GM23338 (cell line): ENCODE data around the gene MAP4K4. TPM values are rescaled to one million over a fixed set of nuclear protein-coding genes. Genes with fewer than 3 reads are reported as not detected.

Experiments
- ATAC-seq: fragments of 200-7000 bp; cut with Tn5 transposase; 3 replicates; pipeline ENCODE4 v1.9.1; 2020
- DNase-seq: peaks from one replicate; pipeline ENCODE4 v3.0.0-alpha.2; 2015; ENCODE audit warnings: low spot score
- H2AFZ ChIP-seq: fragments of 200-600 bp; sonication (generic); 2 replicates; pipeline ENCODE4 v1.8.0; 2016; ENCODE audit warnings: antibody characterized with exemption, mild to moderate bottlenecking, moderate library complexity
- H3F3A ChIP-seq: fragments of 200-600 bp; sonication (generic); replicated peaks from 2 replicates; pipeline ENCODE4 v1.8.0; 2017; ENCODE audit warnings: antibody characterized with exemption, mixed run types, low read depth
- H3K27ac ChIP-seq: fragments of 200-600 bp; sonication (generic); 2 replicates; pipeline ENCODE4 v1.6.1; 2016; ENCODE audit warnings: low read depth
- H3K27me3 ChIP-seq: fragments of 200-600 bp; sonication (generic); 2 replicates; pipeline ENCODE4 v1.8.0; 2016; ENCODE audit warnings: mild to moderate bottlenecking, mixed run types, moderate library complexity; ENCODE audit not compliant: insufficient read depth
- H3K36me3 ChIP-seq: fragments of 200-600 bp; sonication (generic); 2 replicates; pipeline ENCODE4 v1.8.0; 2016; ENCODE audit warnings: mild to moderate bottlenecking; ENCODE audit not compliant: insufficient read depth
- H3K4me1 ChIP-seq: fragments of 200-600 bp; sonication (generic); 2 replicates; pipeline ENCODE4 v1.8.0; 2016; ENCODE audit warnings: mild to moderate bottlenecking, moderate library complexity; ENCODE audit not compliant: insufficient read depth
- H3K4me2 ChIP-seq: fragments of 200-600 bp; sonication (generic); 2 replicates; pipeline ENCODE4 v1.7.1; 2017; ENCODE audit warnings: mixed run types
- H3K4me3 ChIP-seq: fragments of 200-600 bp; sonication (generic); 2 replicates; pipeline ENCODE4 v1.6.1; 2016; ENCODE audit warnings: mixed run types
- H3K79me2 ChIP-seq: fragments of 200-600 bp; sonication (generic); replicated peaks from 2 replicates; pipeline ENCODE4 v1.8.0; 2017; ENCODE audit warnings: mild to moderate bottlenecking; ENCODE audit not compliant: insufficient read depth
- H3K9me2 ChIP-seq: fragments of 200-600 bp; sonication (generic); 2 replicates; pipeline ENCODE4 v1.8.0; 2017; ENCODE audit not compliant: insufficient read depth
- H4K20me1 ChIP-seq: fragments of 200-600 bp; sonication (generic); replicated peaks from 2 replicates; pipeline ENCODE4 v1.8.0; 2017; ENCODE audit warnings: mild to moderate bottlenecking; ENCODE audit not compliant: insufficient read depth
- H3K27ac Mint-ChIP-seq: 2 replicates; pipeline ENCODE4 v1.8.0; 2020; ENCODE audit warnings: inconsistent platforms, mild to moderate bottlenecking, moderate library complexity, mixed read lengths
- H3K27me3 Mint-ChIP-seq: 3 replicates; pipeline ENCODE4 v1.8.0; 2022; ENCODE audit warnings: low read depth, mild to moderate bottlenecking, moderate library complexity, mixed read lengths, inconsistent platforms; ENCODE audit not compliant: insufficient read depth, poor library complexity
- H3K36me3 Mint-ChIP-seq: 3 replicates; pipeline ENCODE4 v1.8.0; 2021; ENCODE audit warnings: low read depth, mild to moderate bottlenecking, inconsistent platforms, moderate library complexity, mixed read lengths
- H3K4me1 Mint-ChIP-seq: 3 replicates; pipeline ENCODE4 v1.8.0; 2020; ENCODE audit warnings: mild to moderate bottlenecking, inconsistent platforms, mixed read lengths
- H3K4me3 Mint-ChIP-seq: 3 replicates; pipeline ENCODE4 v1.8.0; 2021; ENCODE audit warnings: moderate library complexity, mild to moderate bottlenecking, inconsistent platforms, mixed read lengths
- H3K9me3 Mint-ChIP-seq: 3 replicates; pipeline ENCODE4 v1.8.0; 2020; ENCODE audit warnings: moderate library complexity, mild to moderate bottlenecking, inconsistent platforms, mixed read lengths
- NANOG ChIP-seq: IDR thresholded peaks from 2 replicates; pipeline ENCODE4 v1.6.1; 2016; ENCODE audit warnings: antibody characterized with exemption, borderline replicate concordance
- REST ChIP-seq: IDR thresholded peaks from one replicate; pipeline ENCODE4 v1.6.1; 2018; ENCODE audit warnings: antibody characterized with exemption; ENCODE audit not compliant: unreplicated experiment
- STAT1 ChIP-seq: IDR thresholded peaks from one replicate; pipeline ENCODE4 v1.6.1; 2016; ENCODE audit warnings: antibody characterized with exemption; ENCODE audit not compliant: unreplicated experiment
- ZNF462 ChIP-seq: fragments of 250-450 bp; sonication (Bioruptor Pico); IDR thresholded peaks from 2 replicates; pipeline ENCODE4 v1.5.0; 2020; ENCODE audit warnings: mild to moderate bottlenecking, moderate library complexity
- polyA plus RNA-seq: library from polyadenylated mRNA; unstranded; fragments of >200 nt; fragmentation: Nextera tagmentation; extraction: Ambion mirVana; gene quantifications from 2 replicates; pipeline ENCODE4 v1.2.1, GENCODE V29; 2016
- total RNA-seq: library from RNA; depleted of rRNA; stranded (reverse); fragments of >200 nt; shearing (Covaris generic); gene quantifications from 2 replicates; pipeline ENCODE4 v1.2.3, GENCODE V29; 2014

The MAP4K4 gene
- total and polyA plus RNA-seq, 2 experiments from 2014 or later, result 34.6 to 99.2 TPM

- Histone ChIP-seq H3K4me1 (peaks cover 29% of the 10 kb centered on the region), H3K27ac (peak overlapping the region; percentile 86), H4K20me1 (no peaks in the 10 kb centered on the region), H2AFZ (no peak overlapping the region), H3F3A (0 out of 2 replicates have a peak, but pooled peaks cover 10% of the 10 kb centered on the region), H3K4me3 (no peak overlapping the region), H3K9me2 (peaks cover 7% of the 10 kb centered on the region; the same call in 1 of the 2 replicates), H3K79me2 (no peaks in the 10 kb centered on the region), H3K4me2 (no peak overlapping the region), H3K36me3 (peaks cover 14% of the 10 kb centered on the region; the same call in 1 of the 2 replicates), H3K27me3 (no peaks in the 10 kb centered on the region)
- Mint-ChIP-seq H3K4me1 (peaks cover 43% of the 10 kb centered on the region), H3K36me3 (peaks cover 67% of the 10 kb centered on the region), H3K9me3 (no peaks in the 10 kb centered on the region), H3K4me3 (no peak overlapping the region), H3K27ac (peak overlapping the region; percentile 5; the same call in 1 of the 2 replicates), H3K27me3 (peaks cover 2% of the 10 kb centered on the region)
- no peak for TF ChIP-seq STAT1
- no peak for ATAC-seq
- DNase-seq, result no peak
Observed at GRCh38 chr2:101892377-101892776, 194.9 kb downstream of the MAP4K4 start.

- Histone ChIP-seq H3K27me3 (no peaks in the 10 kb centered on the region), H3K36me3 (peaks cover 2% of the 10 kb centered on the region; the same call in 1 of the 2 replicates), H3K27ac (peak overlapping the region; percentile 86), H3K79me2 (no peaks in the 10 kb centered on the region), H3F3A (0 out of 2 replicates have a peak, but pooled peaks cover 10% of the 10 kb centered on the region), H3K4me1 (peaks cover 29% of the 10 kb centered on the region), H4K20me1 (no peaks in the 10 kb centered on the region), H3K4me2 (peak overlapping the region; percentile 58), H3K4me3 (peak overlapping the region; percentile 20; the same call in 1 of the 2 replicates), H3K9me2 (peaks cover 12% of the 10 kb centered on the region), H2AFZ (no peak overlapping the region)
- Mint-ChIP-seq H3K27ac (peak overlapping the region; percentile 75), H3K36me3 (peaks cover 66% of the 10 kb centered on the region), H3K4me3 (peak overlapping the region; percentile 25; the same call in 1 of the 3 replicates), H3K9me3 (no peaks in the 10 kb centered on the region), H3K27me3 (peaks cover 4% of the 10 kb centered on the region), H3K4me1 (peaks cover 45% of the 10 kb centered on the region)
- ATAC-seq (peak; percentile 94), DNase-seq (peak; percentile 79)
- TF ChIP-seq NANOG, result peak; percentile 54; the same call in 1 of the 2 replicates
- no peak for TF ChIP-seq REST
- TF ChIP-seq ZNF462 (CRISPR knock-in tag), result peak; percentile 97
Observed at GRCh38 chr2:101893681-101894381, 196.3 kb downstream of the MAP4K4 start.
